ENCODE measurements around the gene FBXO44. TPM values are rescaled to one million over a fixed set of nuclear protein-coding genes. Genes with fewer than 3 reads are reported as not detected.

Gene FBXO44
- polyA plus RNA-seq, 1 donor from 2014 or later = 119 TPM

GRCh38 chr1:11657654-11658053, 3.0 kb downstream of the FBXO44 start:
- H3K4me2 ChIP-seq (ENCODE audit: low read length) = no peak overlapping the region
- no peak for TF ChIP-seq CTCF (IDR thresholded peaks at IDR 0.05; ENCODE audit: poor library complexity, severe bottlenecking)
- no peak for TF ChIP-seq EZH2 (IDR thresholded peaks at IDR 0.05; ENCODE audit: borderline replicate concordance, insufficient read depth, low read length, poor library complexity, severe bottlenecking)
- TF ChIP-seq EP300 (conservative IDR thresholded peaks at IDR 0.05; ENCODE audit: poor library complexity, severe bottlenecking) = no peak
- no peak for TF ChIP-seq TAF1 (IDR thresholded peaks at IDR 0.05; ENCODE audit: low read depth)
- TF ChIP-seq POLR2AphosphoS5 (IDR thresholded peaks at IDR 0.05) = no peak
- no peak for TF ChIP-seq REST (IDR thresholded peaks at IDR 0.05; ENCODE audit: borderline replicate concordance)
- no peak for TF ChIP-seq SMC3 (conservative IDR thresholded peaks at IDR 0.05; ENCODE audit: poor library complexity)
- H3K9ac ChIP-seq (ENCODE audit: low read length) = no peak overlapping the region
- no peaks in the 10 kb centered on the region for H3K27me3 ChIP-seq (ENCODE audit: insufficient read depth, low read depth, low read length)
- H3K79me2 ChIP-seq (replicated peaks; ENCODE audit: insufficient read depth, low read length) = no peaks in the 10 kb centered on the region
- peaks cover 4% of the 10 kb centered on the region for H3K36me3 ChIP-seq (ENCODE audit: insufficient read depth, low read length)
- H3K9me3 ChIP-seq (ENCODE audit: low read length) = no peaks in the 10 kb centered on the region
- no peaks in the 10 kb centered on the region for H4K20me1 ChIP-seq (ENCODE audit: insufficient read depth)
- no peaks in the 10 kb centered on the region for H3K9me2 ChIP-seq (ENCODE audit: insufficient read depth, low read length)
- H3F3A ChIP-seq (ENCODE audit: insufficient read depth, low read length, poor library complexity, severe bottlenecking) = no peaks in the 10 kb centered on the region
- H3K27ac ChIP-seq (ENCODE audit: low read length) = no peak overlapping the region
- no peak overlapping the region for H2AFZ ChIP-seq (ENCODE audit: low read depth, low read length)
- no peak overlapping the region for H3K4me3 ChIP-seq (ENCODE audit: low read length)

- no peak overlapping the region for H3K4me2 ChIP-seq (ENCODE audit: low read length)
- no peaks in the 10 kb centered on the region for H4K20me1 ChIP-seq (ENCODE audit: insufficient read depth)
- TF ChIP-seq SMC3 (conservative IDR thresholded peaks at IDR 0.05; ENCODE audit: poor library complexity) (no peak), REST (IDR thresholded peaks at IDR 0.05; ENCODE audit: borderline replicate concordance) (no peak), EP300 (conservative IDR thresholded peaks at IDR 0.05; ENCODE audit: poor library complexity, severe bottlenecking) (no peak), EZH2 (IDR thresholded peaks at IDR 0.05; ENCODE audit: borderline replicate concordance, insufficient read depth, low read length, poor library complexity, severe bottlenecking) (no peak), MXI1 (conservative IDR thresholded peaks at IDR 0.05; ENCODE audit: poor library complexity, severe bottlenecking) (no peak), CTCF (IDR thresholded peaks at IDR 0.05; ENCODE audit: poor library complexity, severe bottlenecking) (no peak)
- H3K9ac ChIP-seq (ENCODE audit: low read length) = no peak overlapping the region
- no peaks in the 10 kb centered on the region for H3F3A ChIP-seq (ENCODE audit: insufficient read depth, low read length, poor library complexity, severe bottlenecking)
- H2AFZ ChIP-seq (ENCODE audit: low read depth, low read length) = no peak overlapping the region
- H3K36me3 ChIP-seq (ENCODE audit: insufficient read depth, low read length) = peaks cover 4% of the 10 kb centered on the region
- H3K79me2 ChIP-seq (replicated peaks; ENCODE audit: insufficient read depth, low read length) = no peaks in the 10 kb centered on the region
- H3K4me3 ChIP-seq (ENCODE audit: low read length) = no peak overlapping the region
- H3K9me3 ChIP-seq (ENCODE audit: low read length) = no peaks in the 10 kb centered on the region
- no peak overlapping the region for H3K27ac ChIP-seq (ENCODE audit: low read length)
- no peaks in the 10 kb centered on the region for H3K27me3 ChIP-seq (ENCODE audit: insufficient read depth, low read depth, low read length)
- H3K9me2 ChIP-seq (ENCODE audit: insufficient read depth, low read length) = no peaks in the 10 kb centered on the region
Observed at GRCh38 chr1:11658542-11658941, 3.9 kb downstream of the FBXO44 start.
